Skeletal muscle cell (primary cell): ENCODE measurements around the gene FDCSP.
"Not testable (repeated sequence)": the region's sequence is repeated elsewhere in the genome, so short reads cannot be mapped to it uniquely, and the experiment has no call there.

Experiments used
- DNase-seq: peaks from one replicate; pipeline ENCODE4 v3.0.0-alpha.2; 2010; ENCODE audit warnings: low read depth
- H3K4me3 ChIP-seq: 2 replicates; pipeline ENCODE4 v1.5.1; 2011; ENCODE audit warnings: low read depth, mild to moderate bottlenecking, control low read depth, low read length, moderate library complexity

FDCSP gene

GRCh38 chr4:70236125-70236524 is 10.2 kb downstream of the FDCSP start:
- DNase-seq, result peak; percentile 4
- no peak overlapping the region for H3K4me3 ChIP-seq

- H3K4me3 ChIP-seq, result no peak overlapping the region
- DNase-seq, result no peak
Measured at GRCh38 chr4:70239131-70239883, 13.4 kb downstream of the FDCSP start.

- no peak for DNase-seq
- no peak overlapping the region for H3K4me3 ChIP-seq
Measured at GRCh38 chr4:70239884-70240591, 14.1 kb downstream of the FDCSP start.

GRCh38 chr4:70242297-70242696 is 16.4 kb downstream of the FDCSP start, which contains the start of gene CSN3:
TSS of gene CSN3 (plus strand) at chr4:70242597. CDS start at chr4:70244820, 2,223 bp downstream.
- not testable (repeated sequence) for DNase-seq

GRCh38 chr4:70243091-70243490 is 17.2 kb downstream of the FDCSP start:
- H3K4me3 ChIP-seq, result no peak overlapping the region
- DNase-seq, result no peak

More at GRCh38 chr4:70242297-70242696, 16.4 kb downstream of the FDCSP start, which contains the start of gene CSN3:
- H3K4me3 ChIP-seq, result not testable (repeated sequence)

- no peak overlapping the region for H3K4me3 ChIP-seq
- DNase-seq, result no peak
Measured at GRCh38 chr4:70251250-70251944, 25.5 kb downstream of the FDCSP start.

GRCh38 chr4:70251945-70252277 is 26.0 kb downstream of the FDCSP start:
- no peak for DNase-seq
- H3K4me3 ChIP-seq, result no peak overlapping the region

GRCh38 chr4:70269674-70270073 is 43.8 kb downstream of the FDCSP start:
- H3K4me3 ChIP-seq, result no peak overlapping the region
- DNase-seq, result peak; percentile 0

GRCh38 chr4:70277121-70277520 is 51.2 kb downstream of the FDCSP start:
- DNase-seq, result no peak

GRCh38 chr4:70280567-70280966 is 54.6 kb downstream of the FDCSP start:
- no peak for DNase-seq
- no peak overlapping the region for H3K4me3 ChIP-seq

More at GRCh38 chr4:70277121-70277520, 51.2 kb downstream of the FDCSP start:
- no peak overlapping the region for H3K4me3 ChIP-seq
